Measurements from ENCODE around the gene TFPT. TPM values are rescaled to one million over a fixed set of nuclear protein-coding genes. Genes with fewer than 3 reads are reported as not detected.

The TFPT gene
- total RNA-seq, 1 donor from 2014 or later: 25.2 TPM

- Histone ChIP-seq H3K27me3 (ENCODE audit: insufficient read depth, low read length) (no peaks in the 10 kb centered on the region), H3K4me2 (ENCODE audit: low read length) (no peak overlapping the region), H3K79me2 (ENCODE audit: insufficient read depth, low read length) (peaks cover 7% of the 10 kb centered on the region), H2AFZ (ENCODE audit: low read depth, low read length) (no peak overlapping the region), H3K36me3 (ENCODE audit: insufficient read depth, low read length) (peaks cover 48% of the 10 kb centered on the region), H3K9me3 (ENCODE audit: insufficient read depth, low read depth, low read length) (no peaks in the 10 kb centered on the region), H3K9ac (ENCODE audit: low read length) (no peak overlapping the region), H3K4me1 (ENCODE audit: insufficient read depth, low read length) (peaks cover 16% of the 10 kb centered on the region), H4K20me1 (ENCODE audit: insufficient read depth, low read length) (peaks cover 62% of the 10 kb centered on the region), H3K27ac (ENCODE audit: low read depth, low read length) (no peak overlapping the region), H3K4me3 (ENCODE audit: insufficient read depth, low read depth, low read length) (no peak overlapping the region)
- Mint-ChIP-seq H3K9me3 (ENCODE audit: unreplicated experiment) (no peaks in the 10 kb centered on the region), H3K27ac (ENCODE audit: unreplicated experiment) (no peak overlapping the region), H3K36me3 (ENCODE audit: low read depth, unreplicated experiment) (peaks cover 14% of the 10 kb centered on the region), H3K4me3 (ENCODE audit: unreplicated experiment) (peak overlapping the region; percentile 17), H3K27me3 (ENCODE audit: low read depth, unreplicated experiment) (no peaks in the 10 kb centered on the region), H3K4me1 (ENCODE audit: low read depth, unreplicated experiment) (peaks cover 5% of the 10 kb centered on the region)
- FAIRE-seq (no peak), DNase-seq (ENCODE audit: low read depth) (no peak)
- TF ChIP-seq CTCF (IDR thresholded peaks at IDR 0.05; ENCODE audit: insufficient read depth, low read depth, low read length) (no peak), EZH2 (IDR thresholded peaks at IDR 0.05; ENCODE audit: insufficient read depth, low read length) (no peak)
These were observed 37.5 kb upstream of the TFPT start for GRCh38 chr19:54152878-54153524.

- FAIRE-seq (no peak), DNase-seq (ENCODE audit: low read depth) (no peak)
- TF ChIP-seq CTCF (IDR thresholded peaks at IDR 0.05; ENCODE audit: insufficient read depth, low read depth, low read length): no peak
- Histone ChIP-seq H2AFZ (ENCODE audit: low read depth, low read length) (no peak overlapping the region), H3K4me1 (ENCODE audit: insufficient read depth, low read length) (peaks cover 16% of the 10 kb centered on the region), H3K9me3 (ENCODE audit: insufficient read depth, low read depth, low read length) (no peaks in the 10 kb centered on the region), H3K27me3 (ENCODE audit: insufficient read depth, low read length) (no peaks in the 10 kb centered on the region), H3K36me3 (ENCODE audit: insufficient read depth, low read length) (peaks cover 46% of the 10 kb centered on the region), H4K20me1 (ENCODE audit: insufficient read depth, low read length) (peaks cover 68% of the 10 kb centered on the region), H3K27ac (ENCODE audit: low read depth, low read length) (no peak overlapping the region), H3K4me3 (ENCODE audit: insufficient read depth, low read depth, low read length) (no peak overlapping the region), H3K79me2 (ENCODE audit: insufficient read depth, low read length) (peaks cover 7% of the 10 kb centered on the region), H3K4me2 (ENCODE audit: low read length) (no peak overlapping the region), H3K9ac (ENCODE audit: low read length) (no peak overlapping the region)
- Mint-ChIP-seq H3K4me1 (ENCODE audit: low read depth, unreplicated experiment) (peaks cover 5% of the 10 kb centered on the region), H3K4me3 (ENCODE audit: unreplicated experiment) (no peak overlapping the region), H3K9me3 (ENCODE audit: unreplicated experiment) (no peaks in the 10 kb centered on the region), H3K36me3 (ENCODE audit: low read depth, unreplicated experiment) (peaks cover 18% of the 10 kb centered on the region), H3K27me3 (ENCODE audit: low read depth, unreplicated experiment) (no peaks in the 10 kb centered on the region), H3K27ac (ENCODE audit: unreplicated experiment) (no peak overlapping the region)
These were observed 36.8 kb upstream of the TFPT start for GRCh38 chr19:54152267-54152666.

- no peak overlapping the region for H3K9ac ChIP-seq (ENCODE audit: low read length)
- TF ChIP-seq CTCF (IDR thresholded peaks at IDR 0.05; ENCODE audit: insufficient read depth, low read depth, low read length) (no peak), EZH2 (IDR thresholded peaks at IDR 0.05; ENCODE audit: insufficient read depth, low read length) (no peak)
- no peaks in the 10 kb centered on the region for H3K9me3 ChIP-seq (ENCODE audit: insufficient read depth, low read depth, low read length)
- no peak overlapping the region for H3K4me3 Mint-ChIP-seq (ENCODE audit: unreplicated experiment)
- no peak for DNase-seq (ENCODE audit: low read depth)
- peaks cover 21% of the 10 kb centered on the region for H3K36me3 Mint-ChIP-seq (ENCODE audit: low read depth, unreplicated experiment)
- H4K20me1 ChIP-seq (ENCODE audit: insufficient read depth, low read length): peaks cover 75% of the 10 kb centered on the region
- H3K9me3 Mint-ChIP-seq (ENCODE audit: unreplicated experiment): no peaks in the 10 kb centered on the region
- no peak overlapping the region for H3K27ac Mint-ChIP-seq (ENCODE audit: unreplicated experiment)
- peaks cover 5% of the 10 kb centered on the region for H3K4me1 Mint-ChIP-seq (ENCODE audit: low read depth, unreplicated experiment)
- H3K27me3 Mint-ChIP-seq (ENCODE audit: low read depth, unreplicated experiment): no peaks in the 10 kb centered on the region
- H3K4me1 ChIP-seq (ENCODE audit: insufficient read depth, low read length): peaks cover 16% of the 10 kb centered on the region
- no peak overlapping the region for H3K4me3 ChIP-seq (ENCODE audit: insufficient read depth, low read depth, low read length)
- H3K27me3 ChIP-seq (ENCODE audit: insufficient read depth, low read length): no peaks in the 10 kb centered on the region
- no peak overlapping the region for H3K27ac ChIP-seq (ENCODE audit: low read depth, low read length)
- peaks cover under 1% of the 10 kb centered on the region for H3K79me2 ChIP-seq (ENCODE audit: insufficient read depth, low read length)
- H2AFZ ChIP-seq (ENCODE audit: low read depth, low read length): no peak overlapping the region
- H3K4me2 ChIP-seq (ENCODE audit: low read length): no peak overlapping the region
- H3K36me3 ChIP-seq (ENCODE audit: insufficient read depth, low read length): peaks cover 45% of the 10 kb centered on the region
- no peak for FAIRE-seq
These were observed 36.0 kb upstream of the TFPT start for GRCh38 chr19:54151362-54152035.
